Endothelial cell of umbilical vein (primary cell): Measurements from ENCODE around the gene TLCD3B. TPM values are rescaled to one million over a fixed set of nuclear protein-coding genes. Genes with fewer than 3 reads are reported as not detected.
A peak's percentile ranks its signal among the peaks of the same experiment; 100 is the strongest.

Experiments
- BruUV-seq: library from RNA; stranded (reverse); fragments of 400-500 nt; replicated peaks from 2 replicates; lab custom pipeline; 2021; lab: Mats Ljungman, UMichigan
- CTCF ChIA-PET: fragments of 300-600, 350-600 bp; sonication (Branson Sonifier 250); formaldehyde crosslinking; loops from one replicate; lab custom pipeline; 2021; ENCODE audit warnings: antibody characterized with exemption, inconsistent platforms; lab: Charles Lee
- POLR2A ChIA-PET: fragments of 300-600, 350-600 bp; sonication (Branson Sonifier 250); formaldehyde crosslinking; loops from one replicate; lab custom pipeline; 2021; ENCODE audit warnings: antibody characterized with exemption, inconsistent platforms; lab: Charles Lee
- DNase-seq: peaks from one replicate; pipeline ENCODE4 v3.0.0-alpha.2; 2011; ENCODE audit warnings: low read depth, low spot score
- FAIRE-seq: peaks from 2 replicates; lab custom pipeline; 2011; peaks lifted over from hg19 to GRCh38; lab: Jason Lieb, UNC
- H2AFZ ChIP-seq: 2 replicates; pipeline ENCODE4 v1.6.0; 2012; ENCODE audit warnings: low read depth, low read length, control low read depth, inconsistent platforms
- H3K27ac ChIP-seq: 2 replicates; pipeline ENCODE4 v1.5.1; 2011; ENCODE audit warnings: low read depth, mild to moderate bottlenecking, control low read depth, low read length, moderate library complexity; ENCODE audit not compliant: insufficient read depth
- H3K27me3 ChIP-seq, 2 experiments: 2 replicates each; pipeline versions ENCODE4 v1.6.0 to v1.6.1; 2011; ENCODE audit warnings: low read length in 2 of 2, mixed read lengths in 1 of 2; ENCODE audit not compliant: control insufficient read depth in 2 of 2, insufficient read depth in 2 of 2
- H3K36me3 ChIP-seq, 2 experiments: 2 replicates in 1 of 2; 3 replicates in 1 of 2; pipeline ENCODE4 v1.5.1; 2011; ENCODE audit warnings: low read length in 2 of 2, mild to moderate bottlenecking in 1 of 2, moderate library complexity in 1 of 2; ENCODE audit not compliant: control insufficient read depth in 2 of 2, insufficient read depth in 2 of 2; ENCODE audit errors: extremely low read depth in 1 of 2
- H3K4me1 ChIP-seq: 3 replicates; pipeline ENCODE4 v1.5.1; 2011; ENCODE audit warnings: mild to moderate bottlenecking, low read length; ENCODE audit not compliant: control insufficient read depth, insufficient read depth; ENCODE audit errors: extremely low read depth
- H3K4me2 ChIP-seq: 2 replicates; pipeline ENCODE4 v1.6.1; 2011; ENCODE audit warnings: low read length, control low read depth, mixed read lengths; ENCODE audit not compliant: insufficient read depth
- H3K4me3 ChIP-seq, 3 experiments: fragments of 200-600 bp in 1 of 3; sonication (generic), shearing (Covaris generic) in 1 of 3; replicated peaks in 1 of 3; 2 replicates each; pipeline ENCODE4 v1.5.1; 2011 to 2016; ENCODE audit warnings: control low read depth in 3 of 3, low read length in 3 of 3, mild to moderate bottlenecking in 2 of 3, inconsistent platforms in 1 of 3, low read depth in 1 of 3, moderate library complexity in 1 of 3; ENCODE audit not compliant: insufficient read depth in 1 of 3
- H3K79me2 ChIP-seq: 2 replicates; pipeline ENCODE4 v1.6.0; 2012; ENCODE audit warnings: low read length, inconsistent platforms; ENCODE audit not compliant: control insufficient read depth, insufficient read depth
- H3K9ac ChIP-seq: replicated peaks from 2 replicates; pipeline ENCODE3; 2011; ENCODE audit warnings: low read length, control low read depth; ENCODE audit not compliant: insufficient read depth; ENCODE audit errors: extremely low read depth
- H3K9me1 ChIP-seq: replicated peaks from 3 replicates; pipeline ENCODE4 v1.6.0; 2011; ENCODE audit warnings: mild to moderate bottlenecking, low read length; ENCODE audit not compliant: control insufficient read depth, insufficient read depth; ENCODE audit errors: extremely low read depth
- H3K9me3 ChIP-seq: replicated peaks from 2 replicates; pipeline ENCODE4 v1.5.1; 2012; ENCODE audit warnings: low read length, inconsistent platforms; ENCODE audit not compliant: control insufficient read depth, insufficient read depth
- H4K20me1 ChIP-seq: replicated peaks from 2 replicates; pipeline ENCODE3; 2011; ENCODE audit warnings: mild to moderate bottlenecking, low read length; ENCODE audit not compliant: control insufficient read depth, insufficient read depth; ENCODE audit errors: extremely low read depth
- EZH2 ChIP-seq: IDR thresholded peaks from 2 replicates; pipeline ENCODE4 v1.6.1; 2012; ENCODE audit warnings: borderline replicate concordance, low read depth, mild to moderate bottlenecking, moderate library complexity, low read length, inconsistent platforms; ENCODE audit not compliant: severe bottlenecking
- MAX ChIP-seq: IDR thresholded peaks from 2 replicates; pipeline ENCODE4 v1.6.1; 2011; ENCODE audit not compliant: insufficient read depth, insufficient read length
- POLR2A ChIP-seq: IDR thresholded peaks from 2 replicates; pipeline ENCODE4 v1.6.1; 2012; ENCODE audit warnings: low read depth, mild to moderate bottlenecking, control low read depth, low read length
- POLR2AphosphoS5 ChIP-seq: IDR thresholded peaks from 2 replicates; pipeline ENCODE4 v1.6.1; 2012; ENCODE audit warnings: low read depth, mild to moderate bottlenecking, control low read depth, low read length, moderate library complexity; ENCODE audit not compliant: insufficient read depth
- dilution Hi-C: fragments of 300-500 bp; cut with MboI; formaldehyde crosslinking; loops from one replicate; pipeline ENCODE4 v1.15.0; 2019; ENCODE audit warnings: low sequenced_read_pairs; ENCODE audit not compliant: extremely low pct_ligation_motif_present
- intact Hi-C: fragments of 100-400 bp; cut with micrococcal nuclease; formaldehyde crosslinking; loops from one replicate; pipeline ENCODE4 v1.10.0; 2022
- polyA plus RNA-seq, 4 experiments: library from polyadenylated mRNA; depleted of rRNA in 3 of 4; stranded (reverse) in 3 of 4; unstranded in 1 of 4; fragments of >200 nt; gene quantifications; 2 replicates each; pipeline versions ENCODE4 v1.2.1 to v1.2.3, GENCODE V29; 2011 to 2012; ENCODE audit warnings: missing spikeins in 1 of 4
- total RNA-seq: library from RNA; stranded (reverse); gene quantifications from 2 replicates; pipeline ENCODE4 v1.2.3, GENCODE V29; 2021

The TLCD3B gene
- total and polyA plus RNA-seq, 2 donors (not counting 3 experiments of a cell fraction or from before 2014, with no cell fraction given): 0.37 to 0.86 TPM

DNA sequence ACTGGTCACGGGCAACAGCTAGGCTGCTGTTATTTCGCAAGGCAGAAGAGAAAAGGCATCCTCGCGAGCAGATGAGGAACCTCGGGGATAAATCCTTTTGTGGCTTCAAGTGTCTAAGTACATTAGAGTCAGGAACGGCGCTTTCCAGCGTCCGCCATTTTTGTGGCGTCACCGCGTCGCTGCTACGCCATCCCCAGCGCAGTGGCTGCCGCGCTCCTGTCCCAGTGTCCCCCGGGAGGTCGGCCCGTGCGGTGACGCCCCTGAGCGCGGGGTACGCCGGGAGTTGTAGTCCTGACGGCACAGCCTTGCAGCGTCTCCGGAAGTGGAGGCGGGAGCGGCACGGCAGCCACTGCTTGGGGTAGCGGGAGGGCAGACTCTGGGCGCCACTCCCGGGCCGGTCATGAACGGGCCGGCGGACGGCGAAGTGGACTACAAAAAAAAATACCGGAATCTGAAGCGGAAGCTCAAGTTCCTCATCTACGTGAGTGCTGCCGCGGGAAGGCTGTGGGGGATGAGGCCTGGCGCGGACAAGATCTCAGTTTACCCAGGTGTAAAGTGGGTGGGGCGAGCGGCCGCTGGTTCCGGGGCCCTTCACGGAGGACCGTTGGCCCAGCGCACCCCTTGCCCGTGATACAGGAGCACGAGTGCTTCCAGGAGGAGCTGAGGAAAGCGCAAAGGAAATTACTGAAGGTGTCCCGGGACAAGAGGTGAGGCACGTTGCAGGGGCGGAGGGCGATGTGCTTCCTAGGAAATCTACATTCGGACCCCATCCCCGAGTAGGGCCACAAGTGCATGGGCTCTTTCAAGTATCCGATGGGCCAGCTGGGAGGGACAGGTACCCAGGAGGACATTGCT is 34.9 kb downstream of the TLCD3B start, which contains the start of gene INO80E:
Gene INO80E (plus strand): TSS at position 331 of the 855 bp plus-strand sequence. CDS start 70 bp downstream, at position 401.
- H4K20me1 ChIP-seq: no peaks in the 10 kb centered on the region
- H3K27ac ChIP-seq: peak within 1 kb of the TSS; percentile 76
- no peaks in the 10 kb centered on the region for H3K9me1 ChIP-seq
- no peaks in the 10 kb centered on the region for H3K9me3 ChIP-seq
- H3K4me3 ChIP-seq: peak within 1 kb of the TSS; percentile 70 to 81 (median 73)
- ChIA-PET CTCF (interaction anchor here (0.8 to 1.6 kb wide), 5 partner anchors 10 to 148 kb away, joined by 3 to 5 read pairs (median 3); partner anchors contain the start of gene TAOK2), POLR2A (interaction anchor here (1.0 kb wide), 1 partner anchor 10 kb away, joined by 3 read pairs; no protein-coding TSS in a partner anchor)
- peaks cover 7% of the 10 kb centered on the region for H3K79me2 ChIP-seq
- H3K9ac ChIP-seq: peak within 1 kb of the TSS; percentile 94
- FAIRE-seq: peak; percentile 98
- TF ChIP-seq MAX (peak; percentile 5), EZH2 (no peak), POLR2A (no peak), POLR2AphosphoS5 (peak; percentile 65)
- dilution Hi-C loops (loop anchor here (10.0 kb wide), 1 partner anchor 191 kb away; the partner anchor contains the start of gene MAZ), intact Hi-C loops (loop anchor here (1.0 to 2.0 kb wide), 5 partner anchors 9 to 185 kb away; partner anchors contain the start of genes CDIPT and TAOK2)
- H3K4me1 ChIP-seq: peaks cover 22% of the 10 kb centered on the region
- H3K36me3 ChIP-seq: peaks cover 6 to 20% of the 10 kb centered on the region in 2 experiments
- H3K4me2 ChIP-seq: peak within 1 kb of the TSS; percentile 84
- BruUV-seq: TSS peak; percentile 59
- H2AFZ ChIP-seq: peak within 1 kb of the TSS; percentile 76
- peak; percentile 95 for DNase-seq
- H3K27me3 ChIP-seq: no peaks in the 10 kb centered on the region
